ENCODE measurements around the gene HOXB7.
A peak's percentile ranks its signal among the peaks of the same experiment; 100 is the strongest.

HOXB7 gene

DNA sequence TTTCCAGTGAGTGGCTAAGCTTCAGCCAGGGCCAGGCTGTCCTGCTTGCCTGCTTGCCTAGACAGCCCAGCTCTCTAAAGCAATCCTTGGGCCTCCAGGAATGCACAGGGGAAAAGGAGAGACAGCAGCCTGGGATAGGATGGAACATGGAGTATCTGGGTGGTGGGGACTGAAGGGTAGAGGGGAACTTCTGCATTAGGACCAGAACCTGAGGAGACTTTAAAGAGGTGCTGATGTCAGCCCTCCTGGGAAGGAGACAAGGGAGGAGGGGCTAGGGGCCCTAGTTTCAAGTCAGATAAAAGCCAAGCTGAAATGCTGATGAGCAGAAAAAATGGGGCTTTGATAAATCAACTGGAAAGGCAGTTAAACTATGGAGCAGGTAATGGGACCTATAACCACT lies 1.8 kb downstream of the HOXB7 start:
- no peak for DNase-seq (ENCODE audit: low spot score)

DNA sequence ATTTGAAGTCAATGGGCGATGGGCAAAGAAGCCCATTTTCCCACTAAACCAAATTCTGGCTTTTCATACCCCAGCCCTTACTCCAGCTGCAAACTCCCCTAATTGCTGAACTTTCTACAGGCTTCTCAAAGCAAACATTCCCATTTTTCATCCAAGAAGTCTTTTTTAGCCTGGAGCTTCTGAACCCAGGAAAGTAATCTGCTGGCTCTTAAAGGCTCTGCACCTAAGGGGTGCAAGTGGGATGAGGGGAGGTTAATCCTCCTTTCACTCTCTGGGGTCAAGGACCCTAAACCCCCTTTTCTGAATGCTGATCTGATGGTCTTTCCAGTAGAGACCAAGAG lies 2.4 kb downstream of the HOXB7 start:
- no peak for DNase-seq (ENCODE audit: low spot score)

DNA sequence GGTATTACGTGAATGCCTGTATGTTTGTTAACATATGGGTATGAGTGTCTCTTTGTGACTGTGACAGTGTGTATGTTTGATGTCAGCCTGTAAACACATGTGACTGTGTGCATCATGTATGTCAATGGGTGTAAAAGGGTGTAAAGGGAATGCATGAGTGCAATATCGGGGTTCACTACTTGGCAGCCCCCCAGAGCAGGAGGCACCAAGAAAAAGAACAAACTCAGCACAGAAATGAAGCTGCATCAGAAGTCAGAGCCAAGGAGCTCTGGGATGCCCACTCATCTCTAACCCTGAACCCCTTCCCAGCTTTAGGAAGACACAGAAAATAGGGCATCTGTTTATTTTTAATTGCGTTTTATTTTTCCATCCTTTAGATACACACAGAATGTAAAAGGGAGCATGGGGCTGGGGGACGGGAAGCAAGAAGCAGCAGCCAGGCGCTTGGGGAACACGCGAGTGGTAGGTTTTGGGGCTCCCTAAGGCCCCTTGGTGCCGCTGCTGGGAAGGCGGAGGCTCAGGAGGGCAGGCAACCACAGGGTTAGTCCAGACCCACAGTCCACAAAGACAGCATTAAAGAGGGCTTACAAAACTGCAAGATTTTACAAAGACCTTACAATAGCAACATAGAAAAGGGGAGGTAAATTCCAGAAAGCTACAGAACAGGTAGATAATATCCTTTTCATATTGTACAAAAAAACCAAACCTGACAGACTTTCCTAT lies 3.8 kb downstream of the HOXB7 start:
- no peak for DNase-seq (ENCODE audit: low spot score)

GRCh38 chr17:48605991-48606891 lies 4.6 kb downstream of the HOXB7 start:
- DNase-seq (ENCODE audit: low spot score), result no peak

DNA sequence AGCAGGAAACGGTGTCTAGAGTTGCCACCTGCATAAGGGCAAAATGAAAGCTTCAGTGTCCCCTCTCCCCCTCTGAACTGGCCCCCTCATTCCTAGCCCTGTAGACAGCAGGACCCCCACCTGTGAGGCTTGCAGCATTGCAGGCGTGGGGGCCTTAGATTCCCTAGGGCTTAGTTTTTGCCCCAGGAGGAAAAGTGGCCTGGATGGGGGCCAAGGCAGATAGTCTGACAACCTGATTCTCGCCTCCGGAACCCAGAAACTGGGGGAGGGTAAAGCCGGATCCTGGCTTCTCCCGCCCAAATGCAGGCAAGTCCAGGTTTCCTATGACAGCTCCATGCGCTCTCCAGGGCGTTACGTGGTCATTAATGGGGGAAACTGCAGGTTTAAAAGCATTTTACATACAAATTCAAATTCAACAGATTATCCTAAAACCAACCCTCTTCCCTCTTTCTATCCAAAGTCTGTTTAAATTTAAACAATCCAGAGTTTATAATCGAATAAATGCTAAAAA lies 5.4 kb downstream of the HOXB7 start:
- DNase-seq (ENCODE audit: low spot score), result peak; percentile 61

- DNase-seq (ENCODE audit: low spot score), result peak; percentile 84
These were observed 6.0 kb downstream of the HOXB7 start, which contains the start of gene HOXB6 for GRCh38 chr17:48604770-48605329. Gene HOXB6, minus strand, starts transcription at chr17:48604986. Its CDS starts 6,836 bp downstream, at chr17:48598150.

DNA sequence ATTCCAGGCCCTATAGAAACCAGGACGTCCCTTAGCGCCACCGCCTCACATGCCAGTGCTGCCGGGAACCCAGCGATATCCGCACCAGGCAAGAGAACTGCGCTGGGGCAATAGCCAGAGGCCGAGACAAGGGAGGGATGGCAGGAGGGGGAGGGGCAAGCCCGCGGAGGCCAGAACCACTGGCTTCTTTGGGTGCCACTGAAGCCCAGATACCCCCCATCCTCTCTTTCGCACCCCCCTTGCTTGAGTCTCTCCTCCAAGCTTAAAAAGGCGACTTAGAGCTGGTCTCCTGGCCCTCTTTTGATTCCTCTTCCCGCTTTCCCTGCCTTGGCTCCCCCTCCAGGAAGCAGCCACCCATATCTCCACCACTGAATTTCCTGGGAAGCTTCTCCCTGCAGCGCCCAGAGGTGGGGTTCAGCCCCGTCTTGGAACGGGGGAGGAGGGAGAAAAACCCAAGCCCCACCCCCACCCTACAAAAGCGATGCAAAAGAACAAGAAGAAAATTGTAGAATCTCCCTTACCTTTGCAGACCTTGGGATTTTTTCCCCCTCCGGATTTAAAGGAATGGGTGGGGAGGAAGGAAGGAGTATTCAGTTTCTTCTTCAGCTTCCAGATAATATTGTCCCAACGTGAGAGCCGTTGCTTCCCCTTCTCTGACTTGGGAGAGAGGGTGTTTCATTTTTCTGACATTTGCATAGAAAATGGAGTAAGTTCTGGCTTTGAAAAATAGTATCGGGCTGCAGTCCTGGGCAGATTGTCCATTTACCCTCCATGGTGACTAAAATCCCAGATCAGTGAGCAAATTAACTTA lies 6.7 kb downstream of the HOXB7 start:
- DNase-seq (ENCODE audit: low spot score), result peak; percentile 87

- no peak for DNase-seq (ENCODE audit: low spot score)
These were observed 9.0 kb downstream of the HOXB7 start for GRCh38 chr17:48601539-48602425.

- DNase-seq (ENCODE audit: low spot score), result no peak
These were observed 9.6 kb downstream of the HOXB7 start for GRCh38 chr17:48601207-48601538.

GRCh38 chr17:48600244-48601098 lies 10.3 kb downstream of the HOXB7 start:
- no peak for DNase-seq (ENCODE audit: low spot score)

DNA sequence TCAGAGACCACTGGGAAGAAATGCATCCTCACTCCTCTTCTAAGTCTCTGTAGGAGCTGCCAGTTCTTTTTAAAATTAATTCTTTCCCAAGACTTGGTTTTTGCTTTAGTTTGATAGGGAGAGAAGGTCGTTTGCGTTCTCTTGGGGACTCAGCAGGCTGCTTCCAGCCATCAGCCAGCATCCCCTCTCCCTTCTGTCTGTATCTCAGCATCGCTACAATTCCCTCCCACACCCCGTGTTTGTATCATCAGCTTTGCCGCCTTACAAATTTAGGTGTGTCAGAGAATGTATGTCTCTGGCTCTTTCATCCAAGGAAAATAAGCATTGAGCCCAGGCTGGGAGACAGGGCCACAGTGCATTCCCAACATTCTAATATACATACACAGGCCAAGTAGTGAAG lies 11.5 kb downstream of the HOXB7 start:
- DNase-seq (ENCODE audit: low spot score), result no peak

- DNase-seq (ENCODE audit: low spot score), result no peak
These were observed 12.1 kb downstream of the HOXB7 start for GRCh38 chr17:48598736-48599135.

- peak; percentile 78 for DNase-seq (ENCODE audit: low spot score)
These were observed 12.8 kb downstream of the HOXB7 start for GRCh38 chr17:48597778-48598631.

- no peak for DNase-seq (ENCODE audit: low spot score)
These were observed 13.4 kb downstream of the HOXB7 start for GRCh38 chr17:48597528-48597777.

- DNase-seq (ENCODE audit: low spot score), result peak; percentile 36
These were observed 13.9 kb downstream of the HOXB7 start for GRCh38 chr17:48596735-48597527.

GRCh38 chr17:48596000-48596734 lies 14.7 kb downstream of the HOXB7 start:
- DNase-seq (ENCODE audit: low spot score), result no peak

- DNase-seq (ENCODE audit: low spot score), result no peak
These were observed 15.4 kb downstream of the HOXB7 start for GRCh38 chr17:48595278-48595999.

All from RKO (cell line).